Urinary bladder (tissue), 4 donors: Measurements from ENCODE around the gene GALNT17. TPM values are rescaled to one million over a fixed set of nuclear protein-coding genes. Genes with fewer than 3 reads are reported as not detected.
"Not testable (repeated sequence)": the region's sequence is repeated elsewhere in the genome, so short reads cannot be mapped to it uniquely, and the experiment has no call there.

Source experiments
- DNase-seq: peaks from one replicate; pipeline ENCODE4 v3.0.0-alpha.2; 2015; ENCODE audit errors: extremely low spot score
- H3K27ac ChIP-seq: one replicate; pipeline ENCODE4 v1.5.1; 2013; ENCODE audit warnings: low read depth, mild to moderate bottlenecking, moderate library complexity
- H3K36me3 ChIP-seq: one replicate; pipeline ENCODE4 v1.6.1; 2013; ENCODE audit warnings: mild to moderate bottlenecking, moderate library complexity; ENCODE audit not compliant: insufficient read depth
- H3K4me1 ChIP-seq: one replicate; pipeline ENCODE4 v1.6.1; 2013; ENCODE audit warnings: mild to moderate bottlenecking, moderate library complexity; ENCODE audit not compliant: insufficient read depth
- H3K4me3 ChIP-seq: one replicate; pipeline ENCODE4 v1.5.1; 2013; ENCODE audit warnings: low read depth, low read length
- WGBS: extraction: QIAGEN DNeasy Blood & Tissue Kit; methylation state at CpG from one replicate; pipeline ENCODE4 v1.1.7; 2013; 5-methylcytosine and 5-hydroxymethylcytosine counted together
- polyA plus RNA-seq: library from polyadenylated mRNA; stranded (reverse); fragments of 200-250 nt; gene quantifications from one replicate; pipeline ENCODE4 v1.2.3, GENCODE V29; 2013
- total RNA-seq: library from RNA; depleted of rRNA; stranded (reverse); fragments of >200 nt; gene quantifications from one replicate; pipeline ENCODE4 v1.2.3, GENCODE V29; 2014
- donor health status: healthy with polysubstance abuse.
- donor health status: healthy.

GALNT17 gene
- total and polyA plus RNA-seq, 2 donors = 27.0 to 45.8 TPM

GRCh38 chr7:71261066-71261465, 129.1 kb downstream of the GALNT17 start:
- WGBS = 83% methylated on average over 7 of the region's 7 CpGs
- no peak for DNase-seq
- Histone ChIP-seq H3K36me3 (no peaks in the 10 kb centered on the region), H3K4me1 (no peaks in the 10 kb centered on the region), H3K27ac (no peak overlapping the region), H3K4me3 (no peak overlapping the region)

GRCh38 chr7:71262834-71263233, 130.9 kb downstream of the GALNT17 start:
- H3K4me3 ChIP-seq, DNase-seq, H3K27ac ChIP-seq, H3K36me3 ChIP-seq, H3K4me1 ChIP-seq: not testable (repeated sequence)
- 92% methylated on average over 5 of the region's 5 CpGs for WGBS

- no peak for DNase-seq
- Histone ChIP-seq H3K27ac (no peak overlapping the region), H3K36me3 (no peaks in the 10 kb centered on the region), H3K4me1 (no peaks in the 10 kb centered on the region), H3K4me3 (no peak overlapping the region)
- 82% methylated on average over 3 of the region's 3 CpGs for WGBS
Observed at GRCh38 chr7:71264005-71264404, 132.1 kb downstream of the GALNT17 start.

- Histone ChIP-seq H3K4me1 (no peaks in the 10 kb centered on the region), H3K27ac (no peak overlapping the region), H3K4me3 (no peak overlapping the region), H3K36me3 (no peaks in the 10 kb centered on the region)
- WGBS = 58% methylated on average over 7 of the region's 7 CpGs
- DNase-seq = no peak
Observed at GRCh38 chr7:71266912-71267311, 135.0 kb downstream of the GALNT17 start.

GRCh38 chr7:71267734-71268469, 136.0 kb downstream of the GALNT17 start:
- Histone ChIP-seq H3K36me3 (no peaks in the 10 kb centered on the region), H3K4me3 (no peak overlapping the region), H3K27ac (no peak overlapping the region), H3K4me1 (no peaks in the 10 kb centered on the region)
- DNase-seq = no peak
- WGBS = 75% methylated on average over 5 of the region's 5 CpGs

GRCh38 chr7:71270558-71270957, 138.6 kb downstream of the GALNT17 start:
- no peaks in the 10 kb centered on the region for H3K4me1 ChIP-seq
- no peak overlapping the region for H3K27ac ChIP-seq
- WGBS = 42% methylated on average over 2 of the region's 2 CpGs

GRCh38 chr7:71271203-71271602, 139.3 kb downstream of the GALNT17 start:
- DNase-seq = no peak
- Histone ChIP-seq H3K4me1 (no peaks in the 10 kb centered on the region), H3K4me3 (no peak overlapping the region), H3K27ac (no peak overlapping the region), H3K36me3 (no peaks in the 10 kb centered on the region)
- 46% methylated on average over 8 of the region's 8 CpGs for WGBS

More at GRCh38 chr7:71270558-71270957, 138.6 kb downstream of the GALNT17 start:
- Histone ChIP-seq H3K4me3 (no peak overlapping the region), H3K36me3 (no peaks in the 10 kb centered on the region)
- no peak for DNase-seq

GRCh38 chr7:71272509-71273490, 140.9 kb downstream of the GALNT17 start:
- H3K36me3 ChIP-seq = no peaks in the 10 kb centered on the region
- DNase-seq = peak; percentile 49
- no peak overlapping the region for H3K27ac ChIP-seq
- WGBS = 38% methylated on average over 6 of the region's 6 CpGs
- H3K4me3 ChIP-seq = no peak overlapping the region
- H3K4me1 ChIP-seq = no peaks in the 10 kb centered on the region

- DNase-seq = no peak
- 64% methylated on average over 2 of the region's 2 CpGs for WGBS
- no peak overlapping the region for H3K27ac ChIP-seq
- no peak overlapping the region for H3K4me3 ChIP-seq
- H3K36me3 ChIP-seq = no peaks in the 10 kb centered on the region
- no peaks in the 10 kb centered on the region for H3K4me1 ChIP-seq
Observed at GRCh38 chr7:71278257-71278656, 146.3 kb downstream of the GALNT17 start.

GRCh38 chr7:71281261-71281660, 149.3 kb downstream of the GALNT17 start:
- Histone ChIP-seq H3K4me1 (no peaks in the 10 kb centered on the region), H3K36me3 (no peaks in the 10 kb centered on the region), H3K4me3 (no peak overlapping the region), H3K27ac (no peak overlapping the region)
- no peak for DNase-seq
- 52% methylated on average over 2 of the region's 2 CpGs for WGBS

- Histone ChIP-seq H3K4me1 (no peaks in the 10 kb centered on the region), H3K27ac (no peak overlapping the region), H3K36me3 (no peaks in the 10 kb centered on the region), H3K4me3 (no peak overlapping the region)
- WGBS = 84% methylated on average over 11 of the region's 11 CpGs
- DNase-seq = no peak
Observed at GRCh38 chr7:71283802-71284201, 151.9 kb downstream of the GALNT17 start.

GRCh38 chr7:71285571-71286145, 153.7 kb downstream of the GALNT17 start:
- H3K27ac ChIP-seq = no peak overlapping the region
- WGBS = 65% methylated on average over 4 of the region's 4 CpGs

GRCh38 chr7:71286336-71286735, 154.4 kb downstream of the GALNT17 start:
- DNase-seq = no peak
- H3K27ac ChIP-seq = no peak overlapping the region
- WGBS = 42% methylated on average over 7 of the region's 7 CpGs

More at GRCh38 chr7:71285571-71286145, 153.7 kb downstream of the GALNT17 start:
- H3K4me3 ChIP-seq = no peak overlapping the region
- H3K36me3 ChIP-seq = no peaks in the 10 kb centered on the region
- no peak for DNase-seq
- H3K4me1 ChIP-seq = no peaks in the 10 kb centered on the region

More at GRCh38 chr7:71286336-71286735, 154.4 kb downstream of the GALNT17 start:
- H3K4me1 ChIP-seq = no peaks in the 10 kb centered on the region
- no peaks in the 10 kb centered on the region for H3K36me3 ChIP-seq
- H3K4me3 ChIP-seq = no peak overlapping the region
